ENCODE results near the gene ROR1. TPM values are rescaled to one million over a fixed set of nuclear protein-coding genes. Genes with fewer than 3 reads are reported as not detected.

ROR1 gene
- total and polyA plus RNA-seq, 10 of the 15 experiments (the other 5 are each of a cell fraction or from before 2014, with no cell fraction given) = 0.02 to 0.08 (median 0.05) TPM; not detected in 6

DNA sequence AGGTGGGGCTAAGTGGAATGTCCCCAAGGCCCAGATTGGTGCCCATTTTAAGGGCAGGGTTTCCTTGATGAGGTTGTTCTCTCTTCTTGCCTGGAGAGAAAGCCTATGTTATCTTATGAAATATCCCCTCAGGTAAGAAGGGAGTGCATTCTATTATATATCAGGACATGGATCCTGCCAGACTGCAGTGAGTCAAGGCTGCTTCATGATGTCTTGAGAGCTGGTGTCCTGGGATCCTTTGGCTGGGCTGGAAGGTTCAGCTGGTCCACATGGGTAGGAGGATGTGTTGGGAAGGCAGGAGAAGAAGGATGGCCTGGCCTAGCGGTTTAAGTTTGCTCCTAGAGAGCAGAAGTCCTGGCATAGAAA lies 207.6 kb downstream of the ROR1 start:
- Histone ChIP-seq H3K4me3 (no peak overlapping the region), H3K27ac (ENCODE audit: control insufficient read depth, insufficient read depth) (no peak overlapping the region), H3K36me3 (ENCODE audit: control insufficient read depth in 2 of 2, insufficient read depth in 2 of 2, low read length in 1 of 2) (no peaks in the 10 kb centered on the region), H3K27me3 (replicated peaks in 1 of 2; ENCODE audit: control insufficient read depth in 2 of 2, insufficient read depth in 2 of 2, low read length in 1 of 2) (no peaks in the 10 kb centered on the region; a peak in 3 of 4 replicates), H3K9ac (ENCODE audit: control insufficient read depth, insufficient read depth, low read length) (no peak overlapping the region), H4K20me1 (ENCODE audit: control insufficient read depth, insufficient read depth) (no peaks in the 10 kb centered on the region), H3K4me2 (ENCODE audit: control insufficient read depth, insufficient read depth) (no peak overlapping the region), H3K4me1 (ENCODE audit: control insufficient read depth, insufficient read depth, low read length) (no peaks in the 10 kb centered on the region), H2AFZ (ENCODE audit: control insufficient read depth, low read depth, low read length) (no peak overlapping the region), H3K9me3 (replicated peaks; ENCODE audit: control insufficient read depth, insufficient read depth, low read length) (no peaks in the 10 kb centered on the region), H3K79me2 (ENCODE audit: control insufficient read depth, insufficient read depth, low read length) (no peaks in the 10 kb centered on the region)
- whole genome bisulfite sequencing (ENCODE audit: insufficient coverage, insufficient replicate concordance, low lambda C conversion rate, missing lambda C conversion rate) = 0% methylated on average over 1 of the region's 1 CpG
- no peak for FAIRE-seq
- intact Hi-C loops (cut with micrococcal nuclease; ENCODE audit: unreplicated experiment) (no loop called here), in situ Hi-C loops (cut with MboI) (no loop called here)
- DNase-seq (ENCODE audit: low read depth, low spot score) = no peak
- ChIA-PET CTCF (no interaction called here), POLR2A (no interaction called here), RAD21 (ENCODE audit: unreplicated experiment) (no interaction called here), SMC1A (ENCODE audit: uncharacterized antibody, unreplicated experiment) (interaction anchor here (1.0 kb wide), 1 partner anchor 20 kb away, joined by 3 read pairs; no protein-coding TSS in a partner anchor)
- no peak for ATAC-seq
- no TSS peak for BruUV-seq (replicated peaks)
- TF ChIP-seq RCOR1 (conservative IDR thresholded peaks at IDR 0.05; ENCODE audit: low read depth, low read length) (no peak), TAF1 (IDR thresholded peaks at IDR 0.05; ENCODE audit: borderline replicate concordance, low read depth, low read length) (no peak), SPI1 (IDR thresholded peaks at IDR 0.05; ENCODE audit: borderline replicate concordance, insufficient read depth, low read depth, low read length) (no peak), BHLHE40 (IDR thresholded peaks at IDR 0.05; ENCODE audit: borderline replicate concordance in 1 of 2, low read depth in 2 of 2, low read length in 1 of 2) (no peak), ESRRA (IDR thresholded peaks at IDR 0.05; ENCODE audit: low read length) (no peak), ZNF384 (IDR thresholded peaks at IDR 0.05; ENCODE audit: borderline replicate concordance, low read depth, low read length) (no peak), GATAD2B (conservative IDR thresholded peaks at IDR 0.05; ENCODE audit: low read depth) (no peak), SMC3 (IDR thresholded peaks at IDR 0.05; ENCODE audit: borderline replicate concordance, low read length) (no peak)
- TF ChIP-seq, protein P1, sequence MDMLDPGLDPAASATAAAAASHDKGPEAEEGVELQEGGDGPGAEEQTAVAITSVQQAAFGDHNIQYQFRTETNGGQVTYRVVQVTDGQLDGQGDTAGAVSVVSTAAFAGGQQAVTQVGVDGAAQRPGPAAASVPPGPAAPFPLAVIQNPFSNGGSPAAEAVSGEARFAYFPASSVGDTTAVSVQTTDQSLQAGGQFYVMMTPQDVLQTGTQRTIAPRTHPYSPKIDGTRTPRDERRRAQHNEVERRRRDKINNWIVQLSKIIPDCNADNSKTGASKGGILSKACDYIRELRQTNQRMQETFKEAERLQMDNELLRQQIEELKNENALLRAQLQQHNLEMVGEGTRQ (IDR thresholded peaks at IDR 0.05; ENCODE audit: borderline replicate concordance, low read depth, low read length) = no peak
- TF ChIP-seq, protein P2, sequence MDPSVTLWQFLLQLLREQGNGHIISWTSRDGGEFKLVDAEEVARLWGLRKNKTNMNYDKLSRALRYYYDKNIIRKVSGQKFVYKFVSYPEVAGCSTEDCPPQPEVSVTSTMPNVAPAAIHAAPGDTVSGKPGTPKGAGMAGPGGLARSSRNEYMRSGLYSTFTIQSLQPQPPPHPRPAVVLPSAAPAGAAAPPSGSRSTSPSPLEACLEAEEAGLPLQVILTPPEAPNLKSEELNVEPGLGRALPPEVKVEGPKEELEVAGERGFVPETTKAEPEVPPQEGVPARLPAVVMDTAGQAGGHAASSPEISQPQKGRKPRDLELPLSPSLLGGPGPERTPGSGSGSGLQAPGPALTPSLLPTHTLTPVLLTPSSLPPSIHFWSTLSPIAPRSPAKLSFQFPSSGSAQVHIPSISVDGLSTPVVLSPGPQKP (IDR thresholded peaks at IDR 0.05; ENCODE audit: low read depth, low read length) = no peak
- TF ChIP-seq, protein P3, sequence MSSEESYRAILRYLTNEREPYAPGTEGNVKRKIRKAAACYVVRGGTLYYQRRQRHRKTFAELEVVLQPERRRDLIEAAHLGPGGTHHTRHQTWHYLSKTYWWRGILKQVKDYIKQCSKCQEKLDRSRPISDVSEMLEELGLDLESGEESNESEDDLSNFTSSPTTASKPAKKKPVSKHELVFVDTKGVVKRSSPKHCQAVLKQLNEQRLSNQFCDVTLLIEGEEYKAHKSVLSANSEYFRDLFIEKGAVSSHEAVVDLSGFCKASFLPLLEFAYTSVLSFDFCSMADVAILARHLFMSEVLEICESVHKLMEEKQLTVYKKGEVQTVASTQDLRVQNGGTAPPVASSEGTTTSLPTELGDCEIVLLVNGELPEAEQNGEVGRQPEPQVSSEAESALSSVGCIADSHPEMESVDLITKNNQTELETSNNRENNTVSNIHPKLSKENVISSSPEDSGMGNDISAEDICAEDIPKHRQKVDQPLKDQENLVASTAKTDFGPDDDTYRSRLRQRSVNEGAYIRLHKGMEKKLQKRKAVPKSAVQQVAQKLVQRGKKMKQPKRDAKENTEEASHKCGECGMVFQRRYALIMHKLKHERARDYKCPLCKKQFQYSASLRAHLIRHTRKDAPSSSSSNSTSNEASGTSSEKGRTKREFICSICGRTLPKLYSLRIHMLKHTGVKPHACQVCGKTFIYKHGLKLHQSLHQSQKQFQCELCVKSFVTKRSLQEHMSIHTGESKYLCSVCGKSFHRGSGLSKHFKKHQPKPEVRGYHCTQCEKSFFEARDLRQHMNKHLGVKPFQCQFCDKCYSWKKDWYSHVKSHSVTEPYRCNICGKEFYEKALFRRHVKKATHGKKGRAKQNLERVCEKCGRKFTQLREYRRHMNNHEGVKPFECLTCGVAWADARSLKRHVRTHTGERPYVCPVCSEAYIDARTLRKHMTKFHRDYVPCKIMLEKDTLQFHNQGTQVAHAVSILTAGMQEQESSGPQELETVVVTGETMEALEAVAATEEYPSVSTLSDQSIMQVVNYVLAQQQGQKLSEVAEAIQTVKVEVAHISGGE (CRISPR knock-in tag; IDR thresholded peaks at IDR 0.05) = no peak
- TF ChIP-seq, protein P4, sequence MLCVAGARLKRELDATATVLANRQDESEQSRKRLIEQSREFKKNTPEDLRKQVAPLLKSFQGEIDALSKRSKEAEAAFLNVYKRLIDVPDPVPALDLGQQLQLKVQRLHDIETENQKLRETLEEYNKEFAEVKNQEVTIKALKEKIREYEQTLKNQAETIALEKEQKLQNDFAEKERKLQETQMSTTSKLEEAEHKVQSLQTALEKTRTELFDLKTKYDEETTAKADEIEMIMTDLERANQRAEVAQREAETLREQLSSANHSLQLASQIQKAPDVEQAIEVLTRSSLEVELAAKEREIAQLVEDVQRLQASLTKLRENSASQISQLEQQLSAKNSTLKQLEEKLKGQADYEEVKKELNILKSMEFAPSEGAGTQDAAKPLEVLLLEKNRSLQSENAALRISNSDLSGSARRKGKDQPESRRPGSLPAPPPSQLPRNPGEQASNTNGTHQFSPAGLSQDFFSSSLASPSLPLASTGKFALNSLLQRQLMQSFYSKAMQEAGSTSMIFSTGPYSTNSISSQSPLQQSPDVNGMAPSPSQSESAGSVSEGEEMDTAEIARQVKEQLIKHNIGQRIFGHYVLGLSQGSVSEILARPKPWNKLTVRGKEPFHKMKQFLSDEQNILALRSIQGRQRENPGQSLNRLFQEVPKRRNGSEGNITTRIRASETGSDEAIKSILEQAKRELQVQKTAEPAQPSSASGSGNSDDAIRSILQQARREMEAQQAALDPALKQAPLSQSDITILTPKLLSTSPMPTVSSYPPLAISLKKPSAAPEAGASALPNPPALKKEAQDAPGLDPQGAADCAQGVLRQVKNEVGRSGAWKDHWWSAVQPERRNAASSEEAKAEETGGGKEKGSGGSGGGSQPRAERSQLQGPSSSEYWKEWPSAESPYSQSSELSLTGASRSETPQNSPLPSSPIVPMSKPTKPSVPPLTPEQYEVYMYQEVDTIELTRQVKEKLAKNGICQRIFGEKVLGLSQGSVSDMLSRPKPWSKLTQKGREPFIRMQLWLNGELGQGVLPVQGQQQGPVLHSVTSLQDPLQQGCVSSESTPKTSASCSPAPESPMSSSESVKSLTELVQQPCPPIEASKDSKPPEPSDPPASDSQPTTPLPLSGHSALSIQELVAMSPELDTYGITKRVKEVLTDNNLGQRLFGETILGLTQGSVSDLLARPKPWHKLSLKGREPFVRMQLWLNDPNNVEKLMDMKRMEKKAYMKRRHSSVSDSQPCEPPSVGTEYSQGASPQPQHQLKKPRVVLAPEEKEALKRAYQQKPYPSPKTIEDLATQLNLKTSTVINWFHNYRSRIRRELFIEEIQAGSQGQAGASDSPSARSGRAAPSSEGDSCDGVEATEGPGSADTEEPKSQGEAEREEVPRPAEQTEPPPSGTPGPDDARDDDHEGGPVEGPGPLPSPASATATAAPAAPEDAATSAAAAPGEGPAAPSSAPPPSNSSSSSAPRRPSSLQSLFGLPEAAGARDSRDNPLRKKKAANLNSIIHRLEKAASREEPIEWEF (IDR thresholded peaks at IDR 0.05; ENCODE audit: insufficient replicate concordance, low read depth, low read length) = no peak
